DMS153 treated with DMSO at 0.1 percent for 48 hours (cell line): ENCODE results near the gene ANKH.

Experiments used
- DNase-seq: peaks from one replicate; lab custom pipeline; 2025; ENCODE audit not compliant: unreplicated experiment; lab: John Stamatoyannopoulos, UW

The ANKH gene

GRCh38 chr5:14669975-14670374, 201.6 kb downstream of the ANKH start:
- DNase-seq, result no peak

GRCh38 chr5:14669415-14669814, 202.2 kb downstream of the ANKH start:
- no peak for DNase-seq

GRCh38 chr5:14668181-14668591, 203.4 kb downstream of the ANKH start:
- no peak for DNase-seq

- no peak for DNase-seq
These were observed 203.8 kb downstream of the ANKH start for GRCh38 chr5:14667770-14668169.

- DNase-seq, result no peak
These were observed 204.3 kb downstream of the ANKH start for GRCh38 chr5:14667290-14667689.

GRCh38 chr5:14666357-14666756, 205.2 kb downstream of the ANKH start:
- no peak for DNase-seq

GRCh38 chr5:14665949-14666348, 205.6 kb downstream of the ANKH start:
- DNase-seq, result no peak

- no peak for DNase-seq
These were observed 206.3 kb downstream of the ANKH start for GRCh38 chr5:14665101-14665822.

- peak; percentile 94 for DNase-seq
These were observed 207.1 kb downstream of the ANKH start, which contains the start of gene OTULIN for GRCh38 chr5:14664270-14665100. OTULIN (plus strand) TSS chr5:14664718; CDS start chr5:14664826, 108 bp downstream.

GRCh38 chr5:14663734-14664269, 207.8 kb downstream of the ANKH start:
- DNase-seq, result peak; percentile 63

GRCh38 chr5:14662721-14663260, 208.8 kb downstream of the ANKH start:
- DNase-seq, result no peak

GRCh38 chr5:14660833-14661232, 210.7 kb downstream of the ANKH start:
- DNase-seq, result no peak

GRCh38 chr5:14659821-14660607, 211.6 kb downstream of the ANKH start:
- DNase-seq, result no peak

- DNase-seq, result no peak
These were observed 214.7 kb downstream of the ANKH start for GRCh38 chr5:14656898-14657297.

- no peak for DNase-seq
These were observed 216.3 kb downstream of the ANKH start for GRCh38 chr5:14655146-14655741.
